Hepatocyte (in vitro differentiated cells): ENCODE results near the gene LPP. TPM values are rescaled to one million over a fixed set of nuclear protein-coding genes. Genes with fewer than 3 reads are reported as not detected.
A peak's percentile ranks its signal among the peaks of the same experiment; 100 is the strongest.

Experiments used
- DNase-seq: peaks from one replicate; pipeline ENCODE4 v3.0.0-alpha.2; 2016; ENCODE audit warnings: low spot score
- H2AFZ ChIP-seq: fragments of 200-600 bp; sonication (generic); 2 replicates; pipeline ENCODE4 v1.6.0; 2016; ENCODE audit warnings: antibody characterized with exemption, mild to moderate bottlenecking
- H3K27ac ChIP-seq: fragments of 200-600 bp; sonication (generic); 2 replicates; pipeline ENCODE4 v1.5.1; 2016; ENCODE audit warnings: mild to moderate bottlenecking
- H3K27me3 ChIP-seq: fragments of 200-600 bp; sonication (generic); 2 replicates; pipeline ENCODE4 v1.6.1; 2016
- H3K36me3 ChIP-seq: fragments of 200-600 bp; sonication (generic); replicated peaks from 2 replicates; pipeline ENCODE4 v1.5.1; 2016; ENCODE audit warnings: low read depth; ENCODE audit not compliant: insufficient read depth
- H3K4me1 ChIP-seq: fragments of 200-600 bp; sonication (generic); 2 replicates; pipeline ENCODE4 v1.5.1; 2016; ENCODE audit warnings: mild to moderate bottlenecking, moderate library complexity; ENCODE audit not compliant: insufficient read depth
- H3K4me2 ChIP-seq: fragments of 200-600 bp; sonication (generic); 2 replicates; pipeline ENCODE4 v1.6.0; 2016
- H3K4me3 ChIP-seq: fragments of 200-600 bp; sonication (generic); 2 replicates; pipeline ENCODE4 v1.5.1; 2016; ENCODE audit warnings: mild to moderate bottlenecking
- H3K79me2 ChIP-seq: fragments of 200-600 bp; sonication (generic); 2 replicates; pipeline ENCODE4 v1.6.0; 2017; ENCODE audit warnings: mild to moderate bottlenecking
- H3K9me2 ChIP-seq: fragments of 200-600 bp; sonication (generic); replicated peaks from 2 replicates; pipeline ENCODE4 v1.6.0; 2017; ENCODE audit warnings: mild to moderate bottlenecking; ENCODE audit not compliant: insufficient read depth
- H3K9me3 ChIP-seq: fragments of 200-600 bp; sonication (generic); 2 replicates; pipeline ENCODE4 v1.5.1; 2016; ENCODE audit warnings: low read depth, mild to moderate bottlenecking
- H4K20me1 ChIP-seq: fragments of 200-600 bp; sonication (generic); 2 replicates; pipeline ENCODE4 v1.6.0; 2016; ENCODE audit warnings: mild to moderate bottlenecking; ENCODE audit not compliant: insufficient read depth, poor library complexity, severe bottlenecking
- EZH2 ChIP-seq: fragments of 200-600 bp; sonication (generic); IDR thresholded peaks from 2 replicates; pipeline ENCODE4 v1.6.1; 2016; ENCODE audit warnings: antibody characterized with exemption, mild to moderate bottlenecking, borderline replicate concordance
- EZH2phosphoT487 ChIP-seq: fragments of 200-600 bp; sonication (generic); IDR thresholded peaks from one replicate; pipeline ENCODE4 v1.6.1; 2018; ENCODE audit warnings: antibody characterized with exemption, mild to moderate bottlenecking, low read depth, moderate library complexity; ENCODE audit not compliant: unreplicated experiment, severe bottlenecking
- WGBS: methylation state at CpG from one replicate; pipeline ENCODE4 v1.1.6; 2016; ENCODE audit warnings: low lambda C conversion rate; ENCODE audit errors: missing lambda C conversion rate; 5-methylcytosine and 5-hydroxymethylcytosine counted together
- polyA plus RNA-seq: library from polyadenylated mRNA; unstranded; fragments of >200 nt; fragmentation: Nextera tagmentation; extraction: Ambion mirVana; gene quantifications from 2 replicates; pipeline ENCODE4 v1.2.1, GENCODE V29; 2016
- total RNA-seq: library from RNA; depleted of rRNA; stranded (reverse); fragments of >200 nt; gene quantifications from 2 replicates; pipeline ENCODE4 v1.2.3, GENCODE V29; 2014
- TF ChIP-seq, protein P1 (sequence below): fragments of 200-600 bp; sonication (generic); IDR thresholded peaks from 2 replicates; pipeline ENCODE4 v1.5.1; 2016; ENCODE audit warnings: antibody characterized with exemption, mild to moderate bottlenecking; ENCODE audit not compliant: poor library complexity

Gene LPP
- total and polyA plus RNA-seq, 2 experiments from 2014 or later = 53.2 to 73.8 TPM

DNA sequence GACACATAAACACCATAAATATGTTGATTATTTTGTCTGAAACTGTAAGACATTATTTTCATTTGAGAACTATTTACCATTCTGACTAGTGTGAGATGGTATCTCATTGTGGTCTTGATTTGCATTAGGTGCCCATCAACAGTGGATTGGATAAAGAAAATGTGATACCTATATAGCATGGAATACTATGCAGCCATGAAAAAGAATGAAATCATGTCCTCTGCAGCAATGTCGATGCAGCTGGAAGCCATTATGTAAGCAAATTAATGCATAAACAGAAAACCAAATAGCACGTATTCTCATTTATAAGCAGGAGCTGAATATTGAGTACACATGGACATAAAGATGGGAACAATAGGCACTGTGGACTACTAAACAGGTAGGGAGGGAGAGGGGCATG lies 759.1 kb downstream of the LPP start:
- Histone ChIP-seq H3K27me3 (no peaks in the 10 kb centered on the region), H3K36me3 (no peaks in the 10 kb centered on the region), H2AFZ (no peak overlapping the region), H3K4me3 (no peak overlapping the region), H4K20me1 (no peaks in the 10 kb centered on the region), H3K4me1 (peaks cover 7% of the 10 kb centered on the region), H3K79me2 (no peaks in the 10 kb centered on the region), H3K27ac (no peak overlapping the region), H3K9me2 (no peaks in the 10 kb centered on the region), H3K9me3 (no peaks in the 10 kb centered on the region), H3K4me2 (no peak overlapping the region)
- 96% methylated on average over 2 of the region's 2 CpGs for WGBS
- no peak for DNase-seq
- TF ChIP-seq EZH2phosphoT487 = no peak
- TF ChIP-seq EZH2 = no peak

DNA sequence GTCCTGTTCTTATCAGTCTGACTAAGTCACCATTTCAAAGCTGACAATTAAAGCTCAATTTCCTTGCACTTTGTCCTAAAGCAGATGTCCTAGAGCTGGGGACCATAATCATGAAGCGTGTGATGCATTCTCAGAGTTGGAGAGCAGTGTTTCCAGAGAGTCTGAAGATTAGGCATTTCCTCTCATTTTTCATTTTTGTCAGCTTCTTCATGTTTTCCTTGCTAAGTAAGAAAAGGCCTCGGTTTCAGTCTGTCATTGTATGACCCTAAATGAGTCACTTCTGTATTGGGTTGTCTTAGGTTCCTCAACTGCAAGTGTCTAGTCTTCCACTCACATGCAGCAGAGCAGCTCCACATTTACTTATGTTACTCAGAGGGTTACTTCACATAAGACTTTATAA lies 760.6 kb downstream of the LPP start:
- Histone ChIP-seq H3K4me2 (no peak overlapping the region), H3K27ac (no peak overlapping the region), H2AFZ (no peak overlapping the region), H3K27me3 (no peaks in the 10 kb centered on the region), H4K20me1 (no peaks in the 10 kb centered on the region), H3K4me3 (no peak overlapping the region), H3K9me3 (no peaks in the 10 kb centered on the region), H3K4me1 (peaks cover 7% of the 10 kb centered on the region), H3K79me2 (no peaks in the 10 kb centered on the region), H3K36me3 (no peaks in the 10 kb centered on the region), H3K9me2 (no peaks in the 10 kb centered on the region)
- WGBS = 64% methylated on average over 2 of the region's 2 CpGs
- no peak for DNase-seq
- TF ChIP-seq EZH2 = no peak
- no peak for TF ChIP-seq EZH2phosphoT487
- TF ChIP-seq, protein P1, sequence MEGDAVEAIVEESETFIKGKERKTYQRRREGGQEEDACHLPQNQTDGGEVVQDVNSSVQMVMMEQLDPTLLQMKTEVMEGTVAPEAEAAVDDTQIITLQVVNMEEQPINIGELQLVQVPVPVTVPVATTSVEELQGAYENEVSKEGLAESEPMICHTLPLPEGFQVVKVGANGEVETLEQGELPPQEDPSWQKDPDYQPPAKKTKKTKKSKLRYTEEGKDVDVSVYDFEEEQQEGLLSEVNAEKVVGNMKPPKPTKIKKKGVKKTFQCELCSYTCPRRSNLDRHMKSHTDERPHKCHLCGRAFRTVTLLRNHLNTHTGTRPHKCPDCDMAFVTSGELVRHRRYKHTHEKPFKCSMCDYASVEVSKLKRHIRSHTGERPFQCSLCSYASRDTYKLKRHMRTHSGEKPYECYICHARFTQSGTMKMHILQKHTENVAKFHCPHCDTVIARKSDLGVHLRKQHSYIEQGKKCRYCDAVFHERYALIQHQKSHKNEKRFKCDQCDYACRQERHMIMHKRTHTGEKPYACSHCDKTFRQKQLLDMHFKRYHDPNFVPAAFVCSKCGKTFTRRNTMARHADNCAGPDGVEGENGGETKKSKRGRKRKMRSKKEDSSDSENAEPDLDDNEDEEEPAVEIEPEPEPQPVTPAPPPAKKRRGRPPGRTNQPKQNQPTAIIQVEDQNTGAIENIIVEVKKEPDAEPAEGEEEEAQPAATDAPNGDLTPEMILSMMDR = no peak

DNA sequence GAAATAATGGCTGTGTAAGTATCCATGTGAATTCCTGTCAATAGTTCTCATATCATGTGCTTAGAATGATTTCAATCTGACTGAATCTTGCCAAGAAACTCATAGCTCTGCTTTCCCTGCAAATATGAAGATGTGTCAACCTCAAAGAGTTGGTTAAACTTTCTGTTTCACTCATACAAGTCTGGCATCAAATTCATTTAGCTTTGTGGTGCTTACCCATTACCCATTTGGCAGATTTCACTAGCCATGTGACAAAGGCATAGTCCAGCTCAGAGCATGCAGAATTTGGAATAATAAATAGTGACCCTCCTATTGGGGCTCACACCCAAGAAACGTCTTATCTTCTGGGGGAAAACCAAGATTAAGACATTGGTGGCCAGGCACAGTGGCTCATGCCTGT lies 761.2 kb downstream of the LPP start:
- Histone ChIP-seq H3K4me1 (peaks cover 7% of the 10 kb centered on the region), H3K27me3 (no peaks in the 10 kb centered on the region), H3K4me2 (no peak overlapping the region), H3K9me3 (no peaks in the 10 kb centered on the region), H3K27ac (no peak overlapping the region), H2AFZ (no peak overlapping the region), H3K79me2 (no peaks in the 10 kb centered on the region), H3K9me2 (no peaks in the 10 kb centered on the region), H3K4me3 (no peak overlapping the region), H3K36me3 (no peaks in the 10 kb centered on the region), H4K20me1 (no peaks in the 10 kb centered on the region)
- WGBS = 82% methylated on average over 1 of the region's 1 CpG
- TF ChIP-seq, protein P1 = no peak
- TF ChIP-seq EZH2 = no peak
- no peak for TF ChIP-seq EZH2phosphoT487
- DNase-seq = no peak

DNA sequence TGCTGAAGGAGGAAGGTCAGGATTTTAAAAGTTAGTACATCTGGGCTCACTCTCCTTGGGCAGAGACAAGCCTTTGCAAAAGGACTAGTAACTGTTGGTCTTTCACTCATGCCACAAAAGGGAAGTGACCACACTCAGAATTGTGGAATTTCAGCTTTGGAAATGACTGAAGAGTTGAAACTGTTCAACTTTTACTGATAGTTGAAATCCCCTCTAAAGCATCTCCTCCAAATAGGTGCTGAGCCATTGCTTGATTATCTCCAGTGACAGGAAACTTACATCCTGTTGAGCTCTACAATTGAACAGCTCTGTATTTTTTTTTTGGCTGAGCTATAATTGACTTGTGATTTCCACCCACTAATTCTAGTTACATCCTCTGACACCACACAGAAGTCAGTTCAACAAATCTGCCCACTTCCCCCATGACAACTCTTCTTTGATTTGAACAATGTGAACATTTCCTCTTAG lies 763.0 kb downstream of the LPP start:
- H3K9me2 ChIP-seq = no peaks in the 10 kb centered on the region
- no peaks in the 10 kb centered on the region for H3K9me3 ChIP-seq
- no peaks in the 10 kb centered on the region for H3K27me3 ChIP-seq
- peaks cover 7% of the 10 kb centered on the region for H3K4me1 ChIP-seq
- peak overlapping the region; percentile 14 for H3K27ac ChIP-seq
- no peak for DNase-seq
- H3K4me2 ChIP-seq = no peak overlapping the region
- H4K20me1 ChIP-seq = no peaks in the 10 kb centered on the region
- TF ChIP-seq EZH2phosphoT487 (no peak), EZH2 (no peak)
- TF ChIP-seq, protein P1 = no peak
- H3K4me3 ChIP-seq = no peak overlapping the region
- H3K36me3 ChIP-seq = no peaks in the 10 kb centered on the region
- H2AFZ ChIP-seq = no peak overlapping the region
- H3K79me2 ChIP-seq = no peaks in the 10 kb centered on the region
